H1 (cell line): Measurements from ENCODE around the gene TMA7B.

ENCODE experiments used
- CEBPB ChIP-seq: IDR thresholded peaks from 2 replicates; pipeline ENCODE4 v1.6.1; 2012; ENCODE audit warnings: low read depth, low read length
- CHD1 ChIP-seq: IDR thresholded peaks from 2 replicates; pipeline ENCODE4 v1.6.1; 2012; ENCODE audit warnings: low read depth, low read length, improper control_type of control experiment
- CHD2 ChIP-seq: IDR thresholded peaks from 2 replicates; pipeline ENCODE4 v1.6.1; 2012; ENCODE audit warnings: low read length, improper control_type of control experiment
- CTCF ChIP-seq, 3 experiments: IDR thresholded peaks; 1 replicate in 2 of 3; 2 replicates in 1 of 3; pipeline versions ENCODE4 v1.5.1 to v1.6.1; 2011; ENCODE audit warnings: low read length in 3 of 3, mild to moderate bottlenecking in 3 of 3, inconsistent platforms in 2 of 3, low read depth in 1 of 3, moderate library complexity in 1 of 3; ENCODE audit not compliant: insufficient read depth in 1 of 3; ENCODE audit errors: control extremely low read depth in 1 of 3
- EP300 ChIP-seq, 2 experiments: IDR thresholded peaks; 1 replicate in 1 of 2; 2 replicates in 1 of 2; pipeline ENCODE4 v1.6.1; 2011 to 2012; ENCODE audit warnings: low read depth in 2 of 2, low read length in 2 of 2, mild to moderate bottlenecking in 2 of 2, borderline replicate concordance in 1 of 2, inconsistent platforms in 1 of 2, moderate library complexity in 1 of 2
- FOSL1 ChIP-seq: IDR thresholded peaks from 2 replicates; pipeline ENCODE4 v1.6.1; 2011; ENCODE audit warnings: mild to moderate bottlenecking, low read depth, low read length, moderate library complexity; ENCODE audit not compliant: insufficient read depth
- HDAC2 ChIP-seq, 2 experiments: fragments of 300-600 bp in 1 of 2; sonication (generic) in 1 of 2; IDR thresholded peaks; 2 replicates each; pipeline ENCODE4 v1.6.1; 2011 to 2012; ENCODE audit warnings: low read depth in 2 of 2, low read length in 2 of 2, mild to moderate bottlenecking in 2 of 2, moderate library complexity in 2 of 2, borderline replicate concordance in 1 of 2, inconsistent platforms in 1 of 2
- JUN ChIP-seq: IDR thresholded peaks from 2 replicates; pipeline ENCODE4 v1.6.1; 2011; ENCODE audit warnings: low read depth, mild to moderate bottlenecking, improper control_type of control experiment, low read length
- JUND ChIP-seq: IDR thresholded peaks from 2 replicates; pipeline ENCODE4 v1.6.1; 2011; ENCODE audit warnings: mild to moderate bottlenecking, improper control_type of control experiment, low read length
- POLR2A ChIP-seq, 2 experiments: IDR thresholded peaks; 1 replicate in 1 of 2; 2 replicates in 1 of 2; pipeline ENCODE4 v1.6.1; 2011; ENCODE audit warnings: low read depth in 2 of 2, low read length in 2 of 2, mild to moderate bottlenecking in 2 of 2; ENCODE audit errors: control extremely low read depth in 1 of 2
- POLR2AphosphoS5 ChIP-seq: IDR thresholded peaks from 2 replicates; pipeline ENCODE4 v1.6.1; 2011; ENCODE audit warnings: low read depth, low read length

DNA sequence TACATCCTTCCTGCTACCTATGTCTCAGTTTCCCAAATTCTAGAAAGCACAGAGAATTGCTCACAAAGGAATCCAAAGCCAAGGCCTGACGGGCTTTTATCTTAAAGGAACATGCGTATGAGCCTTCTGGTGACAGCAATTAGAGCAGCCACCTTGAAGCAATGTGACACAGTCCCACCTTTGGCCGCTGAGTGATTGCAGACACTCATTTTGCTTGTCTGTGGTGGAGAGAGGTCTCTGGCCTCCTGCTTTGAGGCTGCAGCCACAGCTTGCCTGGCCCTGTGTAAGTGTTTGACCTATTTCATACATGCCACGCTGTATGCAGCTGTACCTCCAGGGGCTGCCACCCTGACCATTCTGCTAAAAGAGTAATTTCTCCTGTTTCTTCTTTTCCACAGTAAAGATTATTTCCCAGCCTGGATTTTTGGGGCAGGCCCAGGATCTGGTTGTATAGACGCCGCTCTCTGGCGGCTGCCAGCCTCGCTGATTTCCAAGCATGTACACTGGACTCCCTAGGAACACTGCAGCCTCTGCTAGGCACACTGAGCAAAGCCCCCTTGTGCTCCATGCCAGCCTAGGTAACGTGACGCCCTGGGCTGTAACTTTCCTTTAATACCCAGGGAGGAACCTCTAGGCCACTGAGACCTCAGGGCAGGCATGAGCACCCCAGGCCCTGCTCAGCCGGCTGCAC, 1.1 kb upstream of the TMA7B start:
- TF ChIP-seq POLR2A (IDR thresholded peaks at IDR 0.05; ENCODE audit: control extremely low read depth in 1 of 2, low read depth in 2 of 2, low read length in 2 of 2) (no peak), FOSL1 (no peak), CEBPB (no peak), JUND (no peak), CTCF (IDR thresholded peaks at IDR 0.05; ENCODE audit: control extremely low read depth in 1 of 3, insufficient read depth in 1 of 3, low read depth in 1 of 3, low read length in 3 of 3) (no peak), EP300 (IDR thresholded peaks at IDR 0.05; ENCODE audit: borderline replicate concordance in 1 of 2, low read depth in 2 of 2, low read length in 2 of 2) (no peak), CHD2 (no peak), CHD1 (no peak), JUN (no peak), POLR2AphosphoS5 (no peak), HDAC2 (IDR thresholded peaks at IDR 0.05; ENCODE audit: borderline replicate concordance in 1 of 2, low read depth in 2 of 2, low read length in 2 of 2) (no peak)
